ENCODE data around the gene MYO1E.
A peak's percentile ranks its signal among the peaks of the same experiment; 100 is the strongest.

Gene MYO1E

GRCh38 chr15:59259137-59259943 lies 113.3 kb downstream of the MYO1E start:
- DNase-seq (ENCODE audit: low spot score) = no peak

- no peak for DNase-seq (ENCODE audit: low spot score)
Measured at GRCh38 chr15:59258317-59258716, 114.4 kb downstream of the MYO1E start.

GRCh38 chr15:59257140-59257539 lies 115.5 kb downstream of the MYO1E start:
- no peak for DNase-seq (ENCODE audit: low spot score)

- DNase-seq (ENCODE audit: low spot score) = no peak
Measured at GRCh38 chr15:59256482-59256881, 116.2 kb downstream of the MYO1E start.

GRCh38 chr15:59255680-59256336 lies 116.9 kb downstream of the MYO1E start:
- DNase-seq (ENCODE audit: low spot score) = peak; percentile 74

GRCh38 chr15:59252137-59252536 lies 120.5 kb downstream of the MYO1E start:
- no peak for DNase-seq (ENCODE audit: low spot score)

GRCh38 chr15:59251001-59251845 lies 121.4 kb downstream of the MYO1E start:
- DNase-seq (ENCODE audit: low spot score) = no peak

GRCh38 chr15:59250249-59250648 lies 122.4 kb downstream of the MYO1E start:
- no peak for DNase-seq (ENCODE audit: low spot score)

GRCh38 chr15:59249816-59250215 lies 122.9 kb downstream of the MYO1E start:
- no peak for DNase-seq (ENCODE audit: low spot score)

- DNase-seq (ENCODE audit: low spot score) = peak; percentile 68
Measured at GRCh38 chr15:59247364-59247763, 125.3 kb downstream of the MYO1E start.

GRCh38 chr15:59245559-59245958 lies 127.1 kb downstream of the MYO1E start:
- DNase-seq (ENCODE audit: low spot score) = no peak

GRCh38 chr15:59244337-59244736 lies 128.3 kb downstream of the MYO1E start:
- DNase-seq (ENCODE audit: low spot score) = no peak

- DNase-seq (ENCODE audit: low spot score) = no peak
Measured at GRCh38 chr15:59243622-59244021, 129.0 kb downstream of the MYO1E start.

GRCh38 chr15:59242649-59243048 lies 130.0 kb downstream of the MYO1E start:
- DNase-seq (ENCODE audit: low spot score) = no peak

- no peak for DNase-seq (ENCODE audit: low spot score)
Measured at GRCh38 chr15:59240036-59240435, 132.6 kb downstream of the MYO1E start.

- no peak for DNase-seq (ENCODE audit: low spot score)
Measured at GRCh38 chr15:59237924-59238331, 134.7 kb downstream of the MYO1E start.

GRCh38 chr15:59237119-59237855 lies 135.4 kb downstream of the MYO1E start:
- DNase-seq (ENCODE audit: low spot score) = no peak

- no peak for DNase-seq (ENCODE audit: low spot score)
Measured at GRCh38 chr15:59236394-59236793, 136.3 kb downstream of the MYO1E start.

GRCh38 chr15:59232476-59232875 lies 140.2 kb downstream of the MYO1E start:
- DNase-seq (ENCODE audit: low spot score) = no peak

GRCh38 chr15:59230531-59231055 lies 142.1 kb downstream of the MYO1E start:
- no peak for DNase-seq (ENCODE audit: low spot score)

- DNase-seq (ENCODE audit: low spot score) = no peak
Measured at GRCh38 chr15:59229453-59229852, 143.2 kb downstream of the MYO1E start.

- DNase-seq (ENCODE audit: low spot score) = no peak
Measured at GRCh38 chr15:59229015-59229414, 143.7 kb downstream of the MYO1E start.

Measured in activated CD4-positive, alpha-beta T cell treated with anti-CD3 and anti-CD28 coated beads, Interleukin-2, Interleukin-4, amounts not matched to agents 100 ng/mL and 50 ng/mL, durations not matched to agents 16 hours and 8 hours (primary cell).